CD4-positive, CD25-positive, alpha-beta regulatory T cell (primary cell): ENCODE data around the gene NSG1. TPM values are rescaled to one million over a fixed set of nuclear protein-coding genes. Genes with fewer than 3 reads are reported as not detected.
"Not testable (repeated sequence)": the region's sequence is repeated elsewhere in the genome, so short reads cannot be mapped to it uniquely, and the experiment has no call there.

ENCODE experiments used
- ATAC-seq, 2 donors: fragments of 150-1000 bp; cut with Tn5 transposase; one replicate each; pipeline ENCODE4 v1.10.0; 2021; ENCODE audit warnings: low read depth in 2 of 2, moderate number of reproducible peaks in 2 of 2, moderate library complexity in 1 of 2
- DNase-seq, 3 donors: peaks; one replicate each; pipeline versions ENCODE4 v3.0.0 to v3.0.0-alpha.2; 2012 to 2022; ENCODE audit warnings: mixed read lengths in 1 of 3
- H3K27ac ChIP-seq: one replicate; pipeline ENCODE4 v1.7.0; 2013; ENCODE audit warnings: mild to moderate bottlenecking, low read length; ENCODE audit not compliant: insufficient read depth, poor library complexity, severe bottlenecking
- H3K27me3 ChIP-seq: one replicate; pipeline ENCODE4 v1.7.0; 2013; ENCODE audit warnings: low read length; ENCODE audit not compliant: control insufficient read depth, insufficient read depth
- H3K36me3 ChIP-seq: one replicate; pipeline ENCODE4 v1.7.0; 2013; ENCODE audit warnings: mild to moderate bottlenecking, low read length, moderate library complexity; ENCODE audit not compliant: control insufficient read depth, insufficient read depth
- H3K4me1 ChIP-seq: 2 replicates; pipeline ENCODE4 v1.7.0; 2013; ENCODE audit warnings: mild to moderate bottlenecking, low read length; ENCODE audit not compliant: insufficient read depth, control insufficient read depth, poor library complexity, severe bottlenecking
- H3K4me3 ChIP-seq: one replicate; pipeline ENCODE4 v1.7.0; 2013; ENCODE audit warnings: low read depth, mild to moderate bottlenecking, low read length, moderate library complexity
- H3K9me3 ChIP-seq, 2 experiments: 1 replicate in 1 of 2; 2 replicates in 1 of 2; pipeline ENCODE4 v1.7.0; 2013; ENCODE audit warnings: low read length in 2 of 2, mild to moderate bottlenecking in 1 of 2, moderate library complexity in 1 of 2; ENCODE audit not compliant: control insufficient read depth in 2 of 2
- H3K27ac Mint-ChIP-seq, 3 donors: one replicate each; pipeline ENCODE4 v1.8.0; 2020 to 2022; ENCODE audit warnings: mild to moderate bottlenecking in 3 of 3, mixed read lengths in 3 of 3, moderate library complexity in 2 of 3
- H3K27me3 Mint-ChIP-seq: one replicate; pipeline ENCODE4 v1.8.0; 2022; ENCODE audit warnings: mild to moderate bottlenecking, mixed read lengths
- H3K36me3 Mint-ChIP-seq: one replicate; pipeline ENCODE4 v1.8.0; 2020; ENCODE audit warnings: mixed read lengths
- H3K4me1 Mint-ChIP-seq, 4 donors: one replicate each; pipeline ENCODE4 v1.8.0; 2020 to 2022; ENCODE audit warnings: mixed read lengths in 4 of 4, mild to moderate bottlenecking in 1 of 4
- H3K4me3 Mint-ChIP-seq, 4 donors: one replicate each; pipeline ENCODE4 v1.8.0; 2020 to 2022; ENCODE audit warnings: mild to moderate bottlenecking in 4 of 4, mixed read lengths in 4 of 4, moderate library complexity in 3 of 4
- H3K9me3 Mint-ChIP-seq, 7 donors: one replicate each; pipeline ENCODE4 v1.8.0; 2020 to 2022; ENCODE audit warnings: mixed read lengths in 7 of 7, mild to moderate bottlenecking in 3 of 7, moderate library complexity in 2 of 7
- polyA plus RNA-seq, 4 donors: library from polyadenylated mRNA; unstranded; fragments of 300-500 nt; fragmentation: Illumina TruSeq; gene quantifications; one replicate each; pipeline ENCODE4 v1.2.3, GENCODE V29; 2021
- total RNA-seq: library from RNA; stranded (reverse); gene quantifications from one replicate; pipeline ENCODE4 v1.2.3, GENCODE V29; 2022

NSG1 gene
- total and polyA plus RNA-seq, 5 donors from 2014 or later = 0.62 to 4.6 (median 2.6) TPM

GRCh38 chr4:4457803-4458553 is 71.1 kb downstream of the NSG1 start:
- H3K36me3 Mint-ChIP-seq = peaks cover 61% of the 10 kb centered on the region
- no peak overlapping the region for H3K4me3 Mint-ChIP-seq
- peaks cover 19 to 35% (median 24%) of the 10 kb centered on the region in 4 donors for H3K4me1 Mint-ChIP-seq
- Histone ChIP-seq H3K27ac (no peak overlapping the region), H3K9me3 (no peaks in the 10 kb centered on the region), H3K4me3 (no peak overlapping the region), H3K4me1 (peaks cover 26% of the 10 kb centered on the region), H3K36me3 (peaks cover 52% of the 10 kb centered on the region), H3K27me3 (no peaks in the 10 kb centered on the region)
- H3K27me3 Mint-ChIP-seq = no peaks in the 10 kb centered on the region
- DNase-seq (no peak), ATAC-seq (no peak)
- peak overlapping the region in 2 of 3 donors; percentile 61 to 79 for H3K27ac Mint-ChIP-seq
- no peaks in the 10 kb centered on the region for H3K9me3 Mint-ChIP-seq

- Histone ChIP-seq H3K36me3 (peaks cover 44% of the 10 kb centered on the region), H3K27ac (no peak overlapping the region), H3K27me3 (no peaks in the 10 kb centered on the region), H3K4me1 (peaks cover 30% of the 10 kb centered on the region), H3K9me3 (no peaks in the 10 kb centered on the region), H3K4me3 (no peak overlapping the region)
- H3K36me3 Mint-ChIP-seq = peaks cover 54% of the 10 kb centered on the region
- no peaks in the 10 kb centered on the region for H3K27me3 Mint-ChIP-seq
- ATAC-seq = no peak
- no peak for DNase-seq
- peak overlapping the region in 1 of 4 donors; percentile 17 for H3K4me3 Mint-ChIP-seq
- peak overlapping the region; percentile 46 to 79 (median 75) for H3K27ac Mint-ChIP-seq
- H3K9me3 Mint-ChIP-seq = no peaks in the 10 kb centered on the region
- peaks cover 24 to 43% (median 27%) of the 10 kb centered on the region in 4 donors for H3K4me1 Mint-ChIP-seq
Observed at GRCh38 chr4:4459181-4459580, 72.3 kb downstream of the NSG1 start.

GRCh38 chr4:4460759-4461158 is 73.9 kb downstream of the NSG1 start:
- no peaks in the 10 kb centered on the region for H3K27me3 ChIP-seq
- H3K36me3 Mint-ChIP-seq = peaks cover 54% of the 10 kb centered on the region
- peak in 1 of 3 donors; percentile 38 for DNase-seq
- no peak overlapping the region for H3K4me3 ChIP-seq
- peak overlapping the region; percentile 70 for H3K27ac ChIP-seq
- H3K27ac Mint-ChIP-seq = peak overlapping the region; percentile 70 to 93 (median 86)
- no peak overlapping the region for H3K4me3 Mint-ChIP-seq
- no peak for ATAC-seq
- H3K4me1 ChIP-seq = peaks cover 30% of the 10 kb centered on the region
- peaks cover 25 to 54% (median 30%) of the 10 kb centered on the region in 4 donors for H3K4me1 Mint-ChIP-seq
- H3K9me3 Mint-ChIP-seq = peaks cover 0 to 3% (median 0%) of the 10 kb centered on the region in 7 donors
- H3K27me3 Mint-ChIP-seq = no peaks in the 10 kb centered on the region
- H3K36me3 ChIP-seq = peaks cover 36% of the 10 kb centered on the region
- H3K9me3 ChIP-seq = no peaks in the 10 kb centered on the region

- peaks cover 25 to 54% (median 30%) of the 10 kb centered on the region in 4 donors for H3K4me1 Mint-ChIP-seq
- Histone ChIP-seq H3K36me3 (peaks cover 35% of the 10 kb centered on the region), H3K27ac (peak overlapping the region; percentile 70)
Observed at GRCh38 chr4:4461178-4461577, 74.3 kb downstream of the NSG1 start.

GRCh38 chr4:4461850-4462249 is 74.9 kb downstream of the NSG1 start:
- no peaks in the 10 kb centered on the region for H3K27me3 Mint-ChIP-seq
- peaks cover 0 to 4% (median 0%) of the 10 kb centered on the region in 7 donors for H3K9me3 Mint-ChIP-seq
- no peaks in the 10 kb centered on the region for H3K9me3 ChIP-seq
- peak; percentile 30 to 73 (median 58) for DNase-seq
- peaks cover 25 to 54% (median 30%) of the 10 kb centered on the region in 4 donors for H3K4me1 Mint-ChIP-seq
- peaks cover 57% of the 10 kb centered on the region for H3K36me3 Mint-ChIP-seq
- peak; percentile 75 to 81 for ATAC-seq
- H3K4me1 ChIP-seq = peaks cover 30% of the 10 kb centered on the region
- H3K36me3 ChIP-seq = peaks cover 33% of the 10 kb centered on the region
- H3K27me3 ChIP-seq = no peaks in the 10 kb centered on the region
- H3K27ac Mint-ChIP-seq = peak overlapping the region; percentile 93 to 99 (median 95)
- peak overlapping the region; percentile 19 for H3K4me3 ChIP-seq
- H3K4me3 Mint-ChIP-seq = peak overlapping the region; percentile 7 to 82 (median 60)
- peak overlapping the region; percentile 70 for H3K27ac ChIP-seq

More at GRCh38 chr4:4461178-4461577, 74.3 kb downstream of the NSG1 start:
- H3K27me3 Mint-ChIP-seq = no peaks in the 10 kb centered on the region
- Histone ChIP-seq H3K27me3 (no peaks in the 10 kb centered on the region), H3K4me3 (peak overlapping the region; percentile 19), H3K9me3 (no peaks in the 10 kb centered on the region), H3K4me1 (peaks cover 30% of the 10 kb centered on the region)
- peaks cover 56% of the 10 kb centered on the region for H3K36me3 Mint-ChIP-seq
- no peak for DNase-seq
- H3K4me3 Mint-ChIP-seq = peak overlapping the region in 2 of 4 donors; percentile 71 to 82
- ATAC-seq = no peak
- peak overlapping the region; percentile 93 to 99 (median 95) for H3K27ac Mint-ChIP-seq
- H3K9me3 Mint-ChIP-seq = peaks cover 0 to 3% (median 0%) of the 10 kb centered on the region in 7 donors

GRCh38 chr4:4462970-4463369 is 76.1 kb downstream of the NSG1 start:
- Histone ChIP-seq H3K4me3 (peak overlapping the region; percentile 19), H3K27ac (peak overlapping the region; percentile 70), H3K36me3 (peaks cover 27% of the 10 kb centered on the region), H3K9me3 (no peaks in the 10 kb centered on the region), H3K4me1 (peaks cover 30% of the 10 kb centered on the region), H3K27me3 (no peaks in the 10 kb centered on the region)
- peak in 2 of 3 donors; percentile 12 to 59 for DNase-seq
- peaks cover 29 to 52% (median 31%) of the 10 kb centered on the region in 4 donors for H3K4me1 Mint-ChIP-seq
- H3K4me3 Mint-ChIP-seq = peak overlapping the region; percentile 50 to 82 (median 63)
- H3K27me3 Mint-ChIP-seq = no peaks in the 10 kb centered on the region
- H3K36me3 Mint-ChIP-seq = peaks cover 57% of the 10 kb centered on the region
- H3K27ac Mint-ChIP-seq = peak overlapping the region; percentile 75 to 99 (median 93)
- peak; percentile 29 to 48 for ATAC-seq
- peaks cover 0 to 4% (median 0%) of the 10 kb centered on the region in 7 donors for H3K9me3 Mint-ChIP-seq

GRCh38 chr4:4465238-4465637 is 78.3 kb downstream of the NSG1 start:
- Mint-ChIP-seq H3K4me1 (peaks cover 26 to 47% (median 28%) of the 10 kb centered on the region in 4 donors), H3K27ac (peak overlapping the region in 2 of 3 donors; percentile 20 to 33), H3K36me3 (peaks cover 54% of the 10 kb centered on the region)
- not testable (repeated sequence) for H3K27ac ChIP-seq, H3K4me3 ChIP-seq, H3K4me3 Mint-ChIP-seq, H3K27me3 Mint-ChIP-seq, H3K9me3 ChIP-seq, H3K9me3 Mint-ChIP-seq, H3K27me3 ChIP-seq, DNase-seq, ATAC-seq
- Histone ChIP-seq H3K36me3 (peaks cover 34% of the 10 kb centered on the region), H3K4me1 (peaks cover 30% of the 10 kb centered on the region)
